ENCODE results near the gene C12orf56.

DNA sequence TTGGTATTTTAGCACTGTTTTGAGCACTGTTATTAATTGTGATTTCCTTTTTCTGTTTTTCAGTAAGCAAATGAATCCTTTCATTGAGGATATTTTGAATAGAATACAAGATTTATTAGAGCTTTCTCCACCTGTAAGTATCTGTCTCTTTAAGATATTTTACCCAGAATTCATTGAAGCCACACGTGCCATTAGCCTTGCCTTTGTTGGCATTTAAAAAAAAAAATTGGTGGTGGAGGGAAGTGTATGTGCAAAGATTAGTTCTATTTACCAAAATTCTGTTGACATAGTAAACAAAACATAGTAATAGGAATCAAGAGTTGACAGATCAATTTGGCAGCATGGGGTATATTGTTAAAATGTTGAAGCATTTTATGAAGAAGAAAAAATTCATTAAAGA, 37.4 kb upstream of the C12orf56 start:
- TF ChIP-seq POLR2AphosphoS5 (IDR thresholded peaks at IDR 0.05) (no peak), CTCF (IDR thresholded peaks at IDR 0.05) (no peak)

Measured in sigmoid colon (tissue), 4 donors.